Measurements from ENCODE around the gene HIBADH. TPM values are rescaled to one million over a fixed set of nuclear protein-coding genes. Genes with fewer than 3 reads are reported as not detected.
A peak's percentile ranks its signal among the peaks of the same experiment; 100 is the strongest.

Gene HIBADH
- total and polyA plus RNA-seq, 12 donors, result 24.7 to 94.0 (median 77.7) TPM

DNA sequence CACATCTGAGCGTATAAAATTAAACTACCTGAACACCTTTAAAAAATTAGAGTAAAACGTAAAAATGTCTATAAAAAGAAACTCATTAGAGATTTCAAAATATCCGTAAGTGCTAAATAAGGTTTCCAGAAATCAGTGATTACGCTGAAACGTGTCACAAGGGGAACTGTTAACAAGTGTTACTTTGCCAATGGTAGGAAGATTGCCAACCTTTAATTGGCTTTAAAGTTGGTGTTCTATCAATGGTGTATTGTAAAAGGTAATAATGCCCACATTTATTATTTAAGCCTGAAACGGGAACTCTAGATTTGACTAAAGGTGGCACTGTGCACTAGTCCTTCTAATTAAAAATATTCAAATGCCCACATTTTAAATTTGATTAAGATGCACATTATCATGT lies 37.8 kb upstream of the HIBADH start:
- WGBS, 2 donors, result 75 to 77% methylated on average over 6 of the region's 6 CpGs
- Histone ChIP-seq H3K4me1 (peaks cover 0 to 19% (median 0%) of the 10 kb centered on the region in 9 donors), H3K27ac (no peak overlapping the region), H3K9me3 (no peaks in the 10 kb centered on the region), H3K27me3 (no peaks in the 10 kb centered on the region), H3K4me3 (no peak overlapping the region), H3K36me3 (no peaks in the 10 kb centered on the region)
- TF ChIP-seq, protein P1, sequence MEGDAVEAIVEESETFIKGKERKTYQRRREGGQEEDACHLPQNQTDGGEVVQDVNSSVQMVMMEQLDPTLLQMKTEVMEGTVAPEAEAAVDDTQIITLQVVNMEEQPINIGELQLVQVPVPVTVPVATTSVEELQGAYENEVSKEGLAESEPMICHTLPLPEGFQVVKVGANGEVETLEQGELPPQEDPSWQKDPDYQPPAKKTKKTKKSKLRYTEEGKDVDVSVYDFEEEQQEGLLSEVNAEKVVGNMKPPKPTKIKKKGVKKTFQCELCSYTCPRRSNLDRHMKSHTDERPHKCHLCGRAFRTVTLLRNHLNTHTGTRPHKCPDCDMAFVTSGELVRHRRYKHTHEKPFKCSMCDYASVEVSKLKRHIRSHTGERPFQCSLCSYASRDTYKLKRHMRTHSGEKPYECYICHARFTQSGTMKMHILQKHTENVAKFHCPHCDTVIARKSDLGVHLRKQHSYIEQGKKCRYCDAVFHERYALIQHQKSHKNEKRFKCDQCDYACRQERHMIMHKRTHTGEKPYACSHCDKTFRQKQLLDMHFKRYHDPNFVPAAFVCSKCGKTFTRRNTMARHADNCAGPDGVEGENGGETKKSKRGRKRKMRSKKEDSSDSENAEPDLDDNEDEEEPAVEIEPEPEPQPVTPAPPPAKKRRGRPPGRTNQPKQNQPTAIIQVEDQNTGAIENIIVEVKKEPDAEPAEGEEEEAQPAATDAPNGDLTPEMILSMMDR (IDR thresholded peaks at IDR 0.05), result no peak
- ATAC-seq, result no peak
- intact Hi-C loops (cut with DNase I), result no loop called here
- DNase-seq, result no peak

GRCh38 chr7:27699751-27700150 lies 37.1 kb upstream of the HIBADH start:
- Histone ChIP-seq H3K4me3 (no peak overlapping the region), H3K27ac (no peak overlapping the region), H3K27me3 (no peaks in the 10 kb centered on the region), H3K9me3 (no peaks in the 10 kb centered on the region), H3K36me3 (no peaks in the 10 kb centered on the region), H3K4me1 (peaks cover 0 to 19% (median 0%) of the 10 kb centered on the region in 9 donors)
- TF ChIP-seq, protein P1 (IDR thresholded peaks at IDR 0.05), result no peak
- no peak for ATAC-seq
- DNase-seq, result no peak
- 95 to 98% methylated on average over 2 of the region's 2 CpGs for WGBS, 2 donors
- intact Hi-C loops (cut with DNase I), result no loop called here

DNA sequence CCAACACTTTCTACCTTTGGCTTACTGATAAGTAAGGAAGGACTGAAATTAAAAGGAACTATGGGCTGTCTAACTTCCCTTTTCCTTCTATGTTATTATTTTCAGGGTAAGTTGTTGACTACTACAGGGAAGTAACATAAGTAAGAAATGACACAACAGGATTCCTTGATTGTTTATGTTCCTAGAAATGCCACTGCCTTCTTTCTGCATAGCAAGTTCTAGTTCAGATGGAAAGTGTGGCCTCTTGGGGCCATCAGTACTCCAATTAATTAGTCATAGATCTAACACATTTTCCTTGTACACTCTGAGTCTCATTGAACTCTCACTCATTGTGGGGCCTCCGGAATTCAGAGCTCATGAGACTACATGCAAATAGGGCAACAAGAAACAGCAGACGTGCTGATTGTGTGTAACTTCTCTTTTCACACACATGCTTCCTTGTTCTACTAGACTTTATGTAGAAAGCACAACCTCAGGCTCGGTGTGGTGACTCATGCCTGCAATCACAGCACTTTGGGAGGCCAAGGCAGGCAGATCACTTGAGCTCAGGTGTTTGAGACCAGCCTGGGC lies 35.3 kb upstream of the HIBADH start:
- H3K36me3 ChIP-seq, result no peaks in the 10 kb centered on the region
- H3K4me1 ChIP-seq, result peaks cover 0 to 32% (median 0%) of the 10 kb centered on the region in 9 donors
- no peaks in the 10 kb centered on the region for H3K27me3 ChIP-seq
- 72 to 83% methylated on average over 3 of the region's 3 CpGs for WGBS, 2 donors
- TF ChIP-seq, protein P1 (IDR thresholded peaks at IDR 0.05), result no peak
- no peak overlapping the region for H3K4me3 ChIP-seq
- peak overlapping the region in 1 of 10 donors; percentile 83 for H3K27ac ChIP-seq
- DNase-seq (no peak), ATAC-seq (peak in 3 of 8 donors; percentile 39 to 58 (median 40))
- intact Hi-C loops (cut with DNase I), result no loop called here
- H3K9me3 ChIP-seq, result no peaks in the 10 kb centered on the region

- 89 to 93% methylated on average over 4 of the region's 4 CpGs for whole genome bisulfite sequencing, 2 donors
These were observed 32.4 kb upstream of the HIBADH start for GRCh38 chr7:27695096-27695495.

More at GRCh38 chr7:27695096-27695495, 32.4 kb upstream of the HIBADH start:
- Histone ChIP-seq H3K4me3 (no peak overlapping the region), H3K4me1 (peaks cover 0 to 32% (median 0%) of the 10 kb centered on the region in 9 donors), H3K27me3 (no peaks in the 10 kb centered on the region), H3K27ac (no peak overlapping the region), H3K36me3 (no peaks in the 10 kb centered on the region), H3K9me3 (no peaks in the 10 kb centered on the region)
- DNase-seq (no peak), ATAC-seq (no peak)
- TF ChIP-seq, protein P1 (IDR thresholded peaks at IDR 0.05), result no peak
- intact Hi-C loops (cut with DNase I), result no loop called here

Data from heart right ventricle (tissue), 16 donors.